Testis (tissue), 2 donors: ENCODE data around the gene CD28.

ENCODE experiments used
- CTCF ChIP-seq, 3 experiments: fragments of 450-650 bp in 2 of 3; fragments of 200-600 bp in 1 of 3; sonication (generic) in 1 of 3; IDR thresholded peaks; one replicate each; pipeline ENCODE4 v1.5.1; 2016 to 2019; ENCODE audit warnings: antibody characterized with exemption in 3 of 3, mild to moderate bottlenecking in 2 of 3, moderate library complexity in 1 of 3
- POLR2A ChIP-seq: fragments of 450-650 bp; IDR thresholded peaks from one replicate; pipeline ENCODE4 v1.6.1; 2017; ENCODE audit warnings: antibody characterized with exemption, mild to moderate bottlenecking, moderate library complexity

GRCh38 chr2:203683932-203684556, 22.4 kb upstream of the CD28 start:
- TF ChIP-seq CTCF (IDR thresholded peaks at IDR 0.05) = no peak
- TF ChIP-seq POLR2A = no peak
